Stimulated activated CD4-positive, alpha-beta T cell treated with anti-CD3 and anti-CD28 coated beads, TNF-alpha, amount 100 ng/mL, for 24 hours (primary cell): ENCODE results near the gene ABCB11.

Experiments
- DNase-seq, 3 experiments: peaks; one replicate each; pipeline ENCODE4 v3.0.0-alpha.2; 2020; ENCODE audit warnings: low read depth in 3 of 3

The ABCB11 gene

GRCh38 chr2:168974428-168974827 is 56.7 kb downstream of the ABCB11 start:
- no peak for DNase-seq

GRCh38 chr2:168971261-168971660 is 59.9 kb downstream of the ABCB11 start:
- no peak for DNase-seq

- no peak for DNase-seq
Measured at GRCh38 chr2:168970711-168971233, 60.4 kb downstream of the ABCB11 start.

- no peak for DNase-seq
Measured at GRCh38 chr2:168969865-168970264, 61.3 kb downstream of the ABCB11 start.

GRCh38 chr2:168968342-168968741 is 62.8 kb downstream of the ABCB11 start:
- DNase-seq = no peak

GRCh38 chr2:168964251-168964807 is 66.8 kb downstream of the ABCB11 start:
- DNase-seq = no peak

GRCh38 chr2:168962636-168963035 is 68.5 kb downstream of the ABCB11 start:
- DNase-seq = no peak

GRCh38 chr2:168961450-168962229 is 69.5 kb downstream of the ABCB11 start:
- DNase-seq = peak in 1 of 3 experiments; percentile 42

GRCh38 chr2:168956392-168956791 is 74.7 kb downstream of the ABCB11 start:
- no peak for DNase-seq

- DNase-seq = no peak
Measured at GRCh38 chr2:168955321-168955720, 75.8 kb downstream of the ABCB11 start.

GRCh38 chr2:168954256-168954655 is 76.9 kb downstream of the ABCB11 start:
- DNase-seq = no peak

GRCh38 chr2:168952424-168952823 is 78.7 kb downstream of the ABCB11 start:
- no peak for DNase-seq

- DNase-seq = no peak
Measured at GRCh38 chr2:168951871-168952270, 79.3 kb downstream of the ABCB11 start.

- no peak for DNase-seq
Measured at GRCh38 chr2:168949324-168949723, 81.8 kb downstream of the ABCB11 start.

- DNase-seq = no peak
Measured at GRCh38 chr2:168948621-168949212, 82.4 kb downstream of the ABCB11 start.

- no peak for DNase-seq
Measured at GRCh38 chr2:168945508-168945907, 85.6 kb downstream of the ABCB11 start.

GRCh38 chr2:168944065-168944464 is 87.1 kb downstream of the ABCB11 start:
- no peak for DNase-seq

- DNase-seq = no peak
Measured at GRCh38 chr2:168941297-168941696, 89.8 kb downstream of the ABCB11 start.

- DNase-seq = no peak
Measured at GRCh38 chr2:168939918-168940317, 91.2 kb downstream of the ABCB11 start.

GRCh38 chr2:168939061-168939460 is 92.1 kb downstream of the ABCB11 start:
- no peak for DNase-seq

GRCh38 chr2:168935810-168936581 is 95.1 kb downstream of the ABCB11 start:
- no peak for DNase-seq

GRCh38 chr2:168934826-168935225 is 96.3 kb downstream of the ABCB11 start:
- DNase-seq = no peak
